Mesenchymal stem cell (in vitro differentiated cells and primary cell): ENCODE measurements around the gene CHCHD6.

Experiments
- DNase-seq: peaks from one replicate; pipeline ENCODE4 v3.0.0-alpha.2; 2013
- H2AFZ ChIP-seq: one replicate; pipeline ENCODE4 v1.6.1; 2013; ENCODE audit warnings: low read depth, mild to moderate bottlenecking, control low read depth, inconsistent platforms, low read length, moderate library complexity
- H2AK5ac ChIP-seq: 2 replicates; pipeline ENCODE4 v1.6.1; 2013; ENCODE audit warnings: low read length, moderate library complexity, mild to moderate bottlenecking, inconsistent platforms; ENCODE audit not compliant: severe bottlenecking
- H2BK120ac ChIP-seq: one replicate; pipeline ENCODE4 v1.6.1; 2013; ENCODE audit warnings: low read depth, mild to moderate bottlenecking, inconsistent platforms, low read length, moderate library complexity
- H2BK12ac ChIP-seq, 2 experiments: one replicate each; pipeline ENCODE4 v1.6.1; 2013; ENCODE audit warnings: inconsistent platforms in 2 of 2, low read length in 2 of 2, mild to moderate bottlenecking in 2 of 2, moderate library complexity in 2 of 2, control low read depth in 1 of 2
- H2BK15ac ChIP-seq: one replicate; pipeline ENCODE4 v1.6.1; 2013; ENCODE audit warnings: mild to moderate bottlenecking, low read depth, inconsistent platforms; ENCODE audit not compliant: poor library complexity, severe bottlenecking
- H2BK5ac ChIP-seq: 2 replicates; pipeline ENCODE4 v1.6.1; 2013; ENCODE audit warnings: low read depth, mild to moderate bottlenecking, low read length, control low read depth, inconsistent platforms; ENCODE audit not compliant: poor library complexity, severe bottlenecking
- H3K14ac ChIP-seq, 2 experiments: one replicate each; pipeline ENCODE4 v1.6.1; 2013; ENCODE audit warnings: inconsistent platforms in 2 of 2, low read length in 2 of 2, control low read depth in 1 of 2, mild to moderate bottlenecking in 1 of 2, moderate library complexity in 1 of 2
- H3K18ac ChIP-seq, 2 experiments: one replicate each; pipeline ENCODE4 v1.6.1; 2013; ENCODE audit warnings: inconsistent platforms in 2 of 2, low read length in 2 of 2, control low read depth in 1 of 2, low read depth in 1 of 2, mild to moderate bottlenecking in 1 of 2
- H3K23ac ChIP-seq, 2 experiments: one replicate each; pipeline ENCODE4 v1.6.1; 2013; ENCODE audit warnings: inconsistent platforms in 2 of 2, low read length in 2 of 2, mild to moderate bottlenecking in 2 of 2, moderate library complexity in 2 of 2, control low read depth in 1 of 2
- H3K27ac ChIP-seq: 2 replicates; pipeline ENCODE4 v1.5.1; 2013; ENCODE audit warnings: mild to moderate bottlenecking, moderate library complexity, low read length, control low read depth, inconsistent platforms; ENCODE audit not compliant: poor library complexity, severe bottlenecking
- H3K27me3 ChIP-seq, 2 experiments: 2 replicates each; pipeline versions ENCODE4 v1.6.1 to v1.7.0; 2013; ENCODE audit warnings: low read length in 2 of 2, mild to moderate bottlenecking in 2 of 2, moderate library complexity in 2 of 2, control low read depth in 1 of 2, inconsistent platforms in 1 of 2; ENCODE audit not compliant: control insufficient read depth in 1 of 2, insufficient read depth in 1 of 2
- H3K36me3 ChIP-seq, 2 experiments: 2 replicates each; pipeline versions ENCODE4 v1.6.1 to v1.7.0; 2013; ENCODE audit warnings: low read length in 2 of 2, control low read depth in 1 of 2, inconsistent platforms in 1 of 2, low read depth in 1 of 2, mild to moderate bottlenecking in 1 of 2; ENCODE audit not compliant: insufficient read depth in 2 of 2, control insufficient read depth in 1 of 2
- H3K4ac ChIP-seq, 2 experiments: one replicate each; pipeline ENCODE4 v1.6.1; 2013; ENCODE audit warnings: inconsistent platforms in 2 of 2, low read length in 2 of 2, mild to moderate bottlenecking in 2 of 2, moderate library complexity in 2 of 2, control low read depth in 1 of 2, low read depth in 1 of 2
- H3K4me1 ChIP-seq: 2 replicates; pipeline ENCODE4 v1.6.1; 2013; ENCODE audit warnings: low read depth, low read length, control low read depth; ENCODE audit not compliant: control insufficient read depth, insufficient read depth
- H3K4me2 ChIP-seq: 2 replicates; pipeline ENCODE4 v1.6.1; 2013; ENCODE audit warnings: low read length, mild to moderate bottlenecking, inconsistent platforms; ENCODE audit not compliant: poor library complexity, severe bottlenecking
- H3K4me3 ChIP-seq, 2 experiments: 2 replicates each; pipeline versions ENCODE4 v1.5.1 to v1.7.0; 2013; ENCODE audit warnings: low read length in 2 of 2, mild to moderate bottlenecking in 2 of 2, control low read depth in 1 of 2, low read depth in 1 of 2; ENCODE audit not compliant: insufficient read depth in 1 of 2
- H3K79me1 ChIP-seq: replicated peaks from 2 replicates; pipeline ENCODE4 v1.6.1; 2013; ENCODE audit warnings: mild to moderate bottlenecking, control low read depth, low read length, inconsistent platforms; ENCODE audit not compliant: poor library complexity, severe bottlenecking
- H3K9ac ChIP-seq: 2 replicates; pipeline ENCODE4 v1.7.0; 2013; ENCODE audit warnings: mild to moderate bottlenecking, low read length, moderate library complexity
- H3K9me3 ChIP-seq: 2 replicates; pipeline ENCODE4 v1.7.0; 2013; ENCODE audit warnings: mild to moderate bottlenecking, low read length; ENCODE audit not compliant: control insufficient read depth
- H4K8ac ChIP-seq: one replicate; pipeline ENCODE4 v1.6.1; 2013; ENCODE audit warnings: inconsistent platforms, mild to moderate bottlenecking, low read length, moderate library complexity
- H4K91ac ChIP-seq: one replicate; pipeline ENCODE4 v1.6.1; 2013; ENCODE audit warnings: mild to moderate bottlenecking, low read length, inconsistent platforms
- WGBS: methylation state at CpG from one replicate; pipeline ENCODE4 v1.1.7; 2013; ENCODE audit warnings: mixed read lengths; 5-methylcytosine and 5-hydroxymethylcytosine counted together

Gene CHCHD6

GRCh38 chr3:126667631-126668449 is 36.2 kb upstream of the CHCHD6 start:
- WGBS = 85% methylated on average over 15 of the region's 15 CpGs
- no peak overlapping the region for H3K14ac ChIP-seq
- H4K91ac ChIP-seq = no peak overlapping the region
- H3K4me1 ChIP-seq = peaks cover 2% of the 10 kb centered on the region
- no peaks in the 10 kb centered on the region for H3K36me3 ChIP-seq
- H2BK12ac ChIP-seq = no peak overlapping the region
- H3K9ac ChIP-seq = no peak overlapping the region
- no peak overlapping the region for H2BK120ac ChIP-seq
- H2BK15ac ChIP-seq = no peak overlapping the region
- H3K27ac ChIP-seq = no peak overlapping the region
- no peak overlapping the region for H4K8ac ChIP-seq
- no peak overlapping the region for H3K23ac ChIP-seq
- no peaks in the 10 kb centered on the region for H3K9me3 ChIP-seq
- DNase-seq = no peak
- H2AK5ac ChIP-seq = no peak overlapping the region
- H2BK5ac ChIP-seq = no peak overlapping the region
- H3K27me3 ChIP-seq = peaks cover 17 to 37% of the 10 kb centered on the region in 2 experiments
- no peaks in the 10 kb centered on the region for H3K79me1 ChIP-seq
- H3K4me2 ChIP-seq = no peak overlapping the region
- no peak overlapping the region for H3K4me3 ChIP-seq
- H3K4ac ChIP-seq = no peak overlapping the region
- no peak overlapping the region for H3K18ac ChIP-seq
- H2AFZ ChIP-seq = no peak overlapping the region

GRCh38 chr3:126668450-126669401 is 35.3 kb upstream of the CHCHD6 start:
- 84% methylated on average over 13 of the region's 13 CpGs for WGBS
- H2BK12ac ChIP-seq = no peak overlapping the region
- H2AFZ ChIP-seq = no peak overlapping the region
- H3K4me2 ChIP-seq = no peak overlapping the region
- peaks cover 15 to 28% of the 10 kb centered on the region in 2 experiments for H3K27me3 ChIP-seq
- no peak overlapping the region for H4K91ac ChIP-seq
- H3K79me1 ChIP-seq = no peaks in the 10 kb centered on the region
- H4K8ac ChIP-seq = no peak overlapping the region
- H3K36me3 ChIP-seq = no peaks in the 10 kb centered on the region
- H3K14ac ChIP-seq = no peak overlapping the region
- H3K9ac ChIP-seq = no peak overlapping the region
- no peak overlapping the region for H2BK15ac ChIP-seq
- no peak for DNase-seq
- H3K4me1 ChIP-seq = peaks cover 2% of the 10 kb centered on the region
- H3K27ac ChIP-seq = no peak overlapping the region
- H3K18ac ChIP-seq = no peak overlapping the region
- H3K23ac ChIP-seq = no peak overlapping the region
- H2AK5ac ChIP-seq = no peak overlapping the region
- no peak overlapping the region for H2BK120ac ChIP-seq
- peaks cover 7% of the 10 kb centered on the region for H3K9me3 ChIP-seq
- no peak overlapping the region for H2BK5ac ChIP-seq
- no peak overlapping the region for H3K4ac ChIP-seq
- no peak overlapping the region for H3K4me3 ChIP-seq

GRCh38 chr3:126671521-126671920 is 32.5 kb upstream of the CHCHD6 start:
- Histone ChIP-seq H3K9ac (no peak overlapping the region), H4K91ac (no peak overlapping the region), H2BK15ac (no peak overlapping the region), H3K4me1 (peaks cover 2% of the 10 kb centered on the region), H2BK12ac (no peak overlapping the region), H3K9me3 (peaks cover 9% of the 10 kb centered on the region), H3K18ac (no peak overlapping the region), H2AK5ac (no peak overlapping the region), H4K8ac (no peak overlapping the region), H2AFZ (no peak overlapping the region), H3K36me3 (no peaks in the 10 kb centered on the region), H2BK120ac (no peak overlapping the region), H3K27me3 (peaks cover 10 to 19% of the 10 kb centered on the region in 2 experiments), H3K23ac (no peak overlapping the region), H3K4me3 (no peak overlapping the region), H3K4ac (no peak overlapping the region), H3K79me1 (no peaks in the 10 kb centered on the region), H3K14ac (no peak overlapping the region), H3K27ac (no peak overlapping the region), H3K4me2 (no peak overlapping the region), H2BK5ac (no peak overlapping the region)
- DNase-seq = no peak
- WGBS = 44% methylated on average over 1 of the region's 1 CpG

DNA sequence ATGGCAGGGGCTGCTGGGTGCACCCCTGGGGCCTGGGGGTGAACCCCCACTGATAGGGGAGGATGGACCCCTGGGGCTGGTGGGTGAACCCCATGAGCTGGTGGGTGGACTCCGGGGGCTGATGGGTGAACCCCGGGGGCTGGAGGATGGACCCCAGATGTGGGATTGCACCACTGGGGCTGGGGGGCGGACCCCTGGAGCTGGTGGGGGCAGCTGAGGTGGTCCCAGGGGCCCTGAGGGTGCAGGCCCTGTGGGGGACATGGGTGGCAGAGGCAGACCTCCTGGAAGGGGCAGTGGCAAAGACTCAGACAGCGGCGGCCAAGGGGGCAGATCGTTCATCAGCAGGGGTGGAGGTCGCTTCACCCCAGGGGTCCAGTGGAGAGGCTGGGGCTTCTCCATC is 31.7 kb upstream of the CHCHD6 start:
- Histone ChIP-seq H3K27me3 (peaks cover 13 to 18% of the 10 kb centered on the region in 2 experiments), H3K4me3 (peak overlapping the region in 1 of 2 experiments; percentile 16), H3K36me3 (no peaks in the 10 kb centered on the region), H3K23ac (no peak overlapping the region), H2BK5ac (no peak overlapping the region), H2BK15ac (no peak overlapping the region), H4K91ac (no peak overlapping the region), H3K18ac (no peak overlapping the region), H3K9me3 (peaks cover 9% of the 10 kb centered on the region), H2AK5ac (no peak overlapping the region), H3K27ac (no peak overlapping the region), H2BK120ac (no peak overlapping the region), H3K4ac (no peak overlapping the region), H3K4me2 (no peak overlapping the region), H4K8ac (no peak overlapping the region), H3K14ac (no peak overlapping the region), H3K79me1 (no peaks in the 10 kb centered on the region), H2AFZ (no peak overlapping the region), H3K9ac (no peak overlapping the region), H3K4me1 (peaks cover 2% of the 10 kb centered on the region), H2BK12ac (no peak overlapping the region)
- no peak for DNase-seq
- 69% methylated on average over 4 of the region's 7 CpGs for WGBS
